ENCODE results near the gene TRPM3.

Gene TRPM3

DNA sequence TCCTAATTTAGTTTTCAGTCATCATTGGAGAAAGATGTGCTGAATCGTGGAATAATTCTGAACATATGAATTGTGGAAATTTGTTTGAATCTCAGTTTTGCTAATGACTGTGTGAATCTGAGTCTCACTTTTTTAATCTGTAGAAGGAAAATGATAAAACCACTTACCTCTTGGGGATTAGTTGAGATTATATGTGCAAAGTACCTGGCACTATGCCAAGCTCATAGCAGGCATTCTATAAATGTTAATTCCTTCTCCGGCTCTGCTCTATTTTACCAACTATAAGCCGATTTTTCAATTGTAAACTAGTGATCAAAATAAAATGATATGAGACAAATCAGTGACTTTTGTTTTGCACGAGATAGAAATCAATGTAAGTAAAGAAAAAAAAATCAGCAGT, 290.8 kb downstream of the TRPM3 start:
- Histone ChIP-seq H3K4me2 (no peak overlapping the region), H3K27ac (no peak overlapping the region), H2AFZ (ENCODE audit: low read depth) (no peak overlapping the region), H3K27me3 (ENCODE audit: insufficient read depth, low read depth) (no peaks in the 10 kb centered on the region), H3K36me3 (ENCODE audit: insufficient read depth) (no peaks in the 10 kb centered on the region), H3K79me2 (ENCODE audit: insufficient read depth, low read depth) (no peaks in the 10 kb centered on the region), H3K9ac (no peak overlapping the region), H4K20me1 (ENCODE audit: insufficient read depth) (no peaks in the 10 kb centered on the region), H3K4me3 (IDR thresholded peaks at IDR 0.05; ENCODE audit: insufficient read depth, low read depth, low read length) (no peak overlapping the region), H3K4me1 (ENCODE audit: low read depth, poor library complexity, severe bottlenecking) (no peaks in the 10 kb centered on the region)
- TF ChIP-seq, protein P1, sequence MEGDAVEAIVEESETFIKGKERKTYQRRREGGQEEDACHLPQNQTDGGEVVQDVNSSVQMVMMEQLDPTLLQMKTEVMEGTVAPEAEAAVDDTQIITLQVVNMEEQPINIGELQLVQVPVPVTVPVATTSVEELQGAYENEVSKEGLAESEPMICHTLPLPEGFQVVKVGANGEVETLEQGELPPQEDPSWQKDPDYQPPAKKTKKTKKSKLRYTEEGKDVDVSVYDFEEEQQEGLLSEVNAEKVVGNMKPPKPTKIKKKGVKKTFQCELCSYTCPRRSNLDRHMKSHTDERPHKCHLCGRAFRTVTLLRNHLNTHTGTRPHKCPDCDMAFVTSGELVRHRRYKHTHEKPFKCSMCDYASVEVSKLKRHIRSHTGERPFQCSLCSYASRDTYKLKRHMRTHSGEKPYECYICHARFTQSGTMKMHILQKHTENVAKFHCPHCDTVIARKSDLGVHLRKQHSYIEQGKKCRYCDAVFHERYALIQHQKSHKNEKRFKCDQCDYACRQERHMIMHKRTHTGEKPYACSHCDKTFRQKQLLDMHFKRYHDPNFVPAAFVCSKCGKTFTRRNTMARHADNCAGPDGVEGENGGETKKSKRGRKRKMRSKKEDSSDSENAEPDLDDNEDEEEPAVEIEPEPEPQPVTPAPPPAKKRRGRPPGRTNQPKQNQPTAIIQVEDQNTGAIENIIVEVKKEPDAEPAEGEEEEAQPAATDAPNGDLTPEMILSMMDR (conservative IDR thresholded peaks at IDR 0.05; ENCODE audit: low read depth, low read length), result no peak

GRCh38 chr9:70829591-70830265, 291.7 kb downstream of the TRPM3 start:
- H3K4me3 ChIP-seq (IDR thresholded peaks at IDR 0.05; ENCODE audit: insufficient read depth, low read depth, low read length), result no peak overlapping the region
- no peak overlapping the region for H3K9ac ChIP-seq
- no peaks in the 10 kb centered on the region for H3K36me3 ChIP-seq (ENCODE audit: insufficient read depth)
- no peak overlapping the region for H3K27ac ChIP-seq
- H3K27me3 ChIP-seq (ENCODE audit: insufficient read depth, low read depth), result no peaks in the 10 kb centered on the region
- H4K20me1 ChIP-seq (ENCODE audit: insufficient read depth), result no peaks in the 10 kb centered on the region
- no peak overlapping the region for H3K4me2 ChIP-seq
- TF ChIP-seq, protein P1 (conservative IDR thresholded peaks at IDR 0.05; ENCODE audit: low read depth, low read length), result no peak
- no peaks in the 10 kb centered on the region for H3K4me1 ChIP-seq (ENCODE audit: low read depth, poor library complexity, severe bottlenecking)
- no peaks in the 10 kb centered on the region for H3K79me2 ChIP-seq (ENCODE audit: insufficient read depth, low read depth)
- no peak overlapping the region for H2AFZ ChIP-seq (ENCODE audit: low read depth)

GRCh38 chr9:70826562-70826961, 294.9 kb downstream of the TRPM3 start:
- Histone ChIP-seq H3K27me3 (ENCODE audit: insufficient read depth, low read depth) (no peaks in the 10 kb centered on the region), H3K79me2 (ENCODE audit: insufficient read depth, low read depth) (no peaks in the 10 kb centered on the region), H3K9ac (no peak overlapping the region), H3K4me2 (no peak overlapping the region), H3K4me1 (ENCODE audit: low read depth, poor library complexity, severe bottlenecking) (no peaks in the 10 kb centered on the region), H3K27ac (no peak overlapping the region), H2AFZ (ENCODE audit: low read depth) (no peak overlapping the region), H3K4me3 (IDR thresholded peaks at IDR 0.05; ENCODE audit: insufficient read depth, low read depth, low read length) (no peak overlapping the region), H3K36me3 (ENCODE audit: insufficient read depth) (no peaks in the 10 kb centered on the region), H4K20me1 (ENCODE audit: insufficient read depth) (no peaks in the 10 kb centered on the region)
- TF ChIP-seq, protein P1 (conservative IDR thresholded peaks at IDR 0.05; ENCODE audit: low read depth, low read length), result no peak

DNA sequence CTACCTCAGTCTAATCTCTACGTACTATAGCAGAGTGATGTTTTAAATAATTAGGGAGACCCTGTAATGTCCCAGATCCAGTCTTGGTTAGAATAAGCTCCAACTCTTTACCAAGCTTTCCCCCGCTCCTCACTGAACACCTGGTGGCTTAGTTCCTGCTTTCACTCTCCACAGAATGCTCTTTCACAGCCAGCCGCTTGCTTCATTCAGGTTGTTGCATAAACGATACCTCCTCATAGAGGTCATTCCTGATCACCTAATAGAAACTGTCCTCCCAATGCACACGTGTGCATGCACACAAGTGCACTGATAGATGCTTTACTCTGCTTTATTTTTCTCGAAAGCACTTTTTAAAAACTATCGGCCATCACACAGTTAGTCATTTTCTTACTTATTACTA, 298.1 kb downstream of the TRPM3 start:
- H3K9ac ChIP-seq, result no peak overlapping the region
- no peaks in the 10 kb centered on the region for H3K36me3 ChIP-seq (ENCODE audit: insufficient read depth)
- H3K27me3 ChIP-seq (ENCODE audit: insufficient read depth, low read depth), result no peaks in the 10 kb centered on the region
- H3K27ac ChIP-seq, result no peak overlapping the region
- no peak overlapping the region for H3K4me2 ChIP-seq
- no peaks in the 10 kb centered on the region for H3K79me2 ChIP-seq (ENCODE audit: insufficient read depth, low read depth)
- H4K20me1 ChIP-seq (ENCODE audit: insufficient read depth), result no peaks in the 10 kb centered on the region
- H2AFZ ChIP-seq (ENCODE audit: low read depth), result no peak overlapping the region
- TF ChIP-seq, protein P1 (conservative IDR thresholded peaks at IDR 0.05; ENCODE audit: low read depth, low read length), result no peak
- H3K4me3 ChIP-seq (IDR thresholded peaks at IDR 0.05; ENCODE audit: insufficient read depth, low read depth, low read length), result no peak overlapping the region
- H3K4me1 ChIP-seq (ENCODE audit: low read depth, poor library complexity, severe bottlenecking), result no peaks in the 10 kb centered on the region

Data from KMS-11 (cell line).